HCT116 (cell line): ENCODE data around the gene PLD1. TPM values are rescaled to one million over a fixed set of nuclear protein-coding genes. Genes with fewer than 3 reads are reported as not detected.

Experiments
- ATAC-seq: fragments of 200-7000 bp; cut with Tn5 transposase; 2 replicates; pipeline ENCODE4 v1.9.1; 2020; ENCODE audit warnings: mild to moderate bottlenecking, moderate library complexity
- BruUV-seq: library from RNA; stranded (reverse); fragments of 400-500 nt; replicated peaks from 2 replicates; lab custom pipeline; 2021; lab: Mats Ljungman, UMichigan
- CTCF ChIA-PET: fragments of 300-600 bp; sonication (Branson Sonifier 250); formaldehyde crosslinking; loops from one replicate; lab custom pipeline; 2021; ENCODE audit warnings: antibody characterized with exemption; lab: Charles Lee
- POLR2A ChIA-PET: fragments of 300-600, 350-600 bp; sonication (Branson Sonifier 250); formaldehyde crosslinking; loops from one replicate; lab custom pipeline; 2021; ENCODE audit warnings: antibody characterized with exemption; lab: Charles Lee
- RAD21 ChIA-PET, 2 experiments: fragments of 300-600 bp; sonication (Branson Sonifier 250); formaldehyde crosslinking; loops; one replicate each; lab custom pipeline; 2023; ENCODE audit warnings: low total read pairs in 2 of 2; ENCODE audit not compliant: uncharacterized antibody in 2 of 2, unreplicated experiment in 2 of 2, low non-redundant PET in 1 of 2; lab: Charles Lee
- DNase-seq: peaks from one replicate; pipeline ENCODE4 v3.0.0-alpha.2; 2010; ENCODE audit warnings: low read depth, low spot score
- H2AFZ ChIP-seq: fragments of 200-600 bp; shearing (Covaris generic), sonication (generic); 2 replicates; pipeline ENCODE4 v1.6.1; 2017; ENCODE audit warnings: low read depth, mixed run types, mixed read lengths, antibody characterized with exemption, low read length; ENCODE audit not compliant: poor library complexity, severe bottlenecking
- H3K27ac ChIP-seq: 2 replicates; pipeline ENCODE4 v1.5.1; 2012; ENCODE audit warnings: low read depth, low read length
- H3K27me3 ChIP-seq: fragments of 200-600 bp; sonication (generic); 2 replicates; pipeline ENCODE4 v1.6.1; 2016; ENCODE audit warnings: mixed run types, low read length, mixed read lengths; ENCODE audit not compliant: insufficient read depth
- H3K36me3 ChIP-seq, 2 experiments: fragments of 200-500 bp in 1 of 2; fragments of 200-600 bp in 1 of 2; sonication (Bioruptor generic) in 1 of 2; sonication (generic) in 1 of 2; 2 replicates each; pipeline versions ENCODE4 v1.5.1 to v1.6.1; 2014 to 2016; ENCODE audit warnings: low read length in 2 of 2, inconsistent platforms in 1 of 2, mixed read lengths in 1 of 2, mixed run types in 1 of 2; ENCODE audit not compliant: insufficient read depth in 2 of 2, control insufficient read depth in 1 of 2
- H3K4me1 ChIP-seq, 2 experiments: fragments of 200-600 bp in 1 of 2; sonication (generic) in 1 of 2; 2 replicates each; pipeline versions ENCODE4 v1.5.1 to v1.6.1; 2012 to 2017; ENCODE audit warnings: low read length in 2 of 2, inconsistent platforms in 1 of 2, mild to moderate bottlenecking in 1 of 2, mixed read lengths in 1 of 2, mixed run types in 1 of 2, moderate library complexity in 1 of 2; ENCODE audit not compliant: insufficient read depth in 2 of 2, control insufficient read depth in 1 of 2
- H3K4me2 ChIP-seq: fragments of 200-600 bp; sonication (generic); 2 replicates; pipeline ENCODE4 v1.6.1; 2017; ENCODE audit warnings: mixed run types, low read length, mixed read lengths
- H3K4me3 ChIP-seq, 2 experiments: fragments of 200-600 bp in 1 of 2; sonication (generic) in 1 of 2; replicated peaks in 1 of 2; 2 replicates each; pipeline ENCODE4 v1.5.1; 2011 to 2016; ENCODE audit warnings: low read length in 2 of 2, control low read depth in 1 of 2, low read depth in 1 of 2, mild to moderate bottlenecking in 1 of 2, mixed read lengths in 1 of 2, mixed run types in 1 of 2
- H3K79me2 ChIP-seq: fragments of 200-600 bp; sonication (generic); 2 replicates; pipeline ENCODE4 v1.6.1; 2017; ENCODE audit warnings: mild to moderate bottlenecking, mixed run types, low read length, moderate library complexity, mixed read lengths; ENCODE audit not compliant: insufficient read depth
- H3K9ac ChIP-seq: fragments of 200-600 bp; sonication (generic); 2 replicates; pipeline ENCODE4 v1.6.1; 2016; ENCODE audit warnings: low read length, mixed read lengths
- H3K9me2 ChIP-seq: fragments of 200-600 bp; sonication (generic), shearing (Covaris generic); 2 replicates; pipeline ENCODE4 v1.6.1; 2017; ENCODE audit warnings: mixed run types, mild to moderate bottlenecking, moderate library complexity; ENCODE audit not compliant: insufficient read depth
- H3K9me3 ChIP-seq, 2 experiments: fragments of 200-500 bp in 1 of 2; fragments of 200-600 bp in 1 of 2; sonication (Bioruptor generic) in 1 of 2; sonication (generic) in 1 of 2; 2 replicates each; pipeline ENCODE4 v1.6.1; 2014 to 2017; ENCODE audit warnings: low read length in 2 of 2, mixed read lengths in 2 of 2, inconsistent platforms in 1 of 2, low read depth in 1 of 2, mild to moderate bottlenecking in 1 of 2, mixed run types in 1 of 2, moderate library complexity in 1 of 2; ENCODE audit not compliant: control insufficient read depth in 1 of 2, insufficient read depth in 1 of 2
- H4K20me1 ChIP-seq: fragments of 200-600 bp; sonication (generic), shearing (Covaris generic); 2 replicates; pipeline ENCODE4 v1.6.1; 2017; ENCODE audit warnings: mixed run types, mild to moderate bottlenecking, moderate library complexity; ENCODE audit not compliant: insufficient read depth
- ATF3 ChIP-seq: IDR thresholded peaks from 2 replicates; pipeline ENCODE4 v1.6.1; 2012
- CBX3 ChIP-seq: IDR thresholded peaks from 2 replicates; pipeline ENCODE4 v1.6.1; 2012; ENCODE audit warnings: low read depth
- CEBPB ChIP-seq: IDR thresholded peaks from 2 replicates; pipeline ENCODE4 v1.6.1; 2012; ENCODE audit warnings: low read depth
- CTCF ChIP-seq, 3 experiments: fragments of 200-600 bp in 1 of 3; sonication (generic) in 1 of 3; IDR thresholded peaks in 2 of 3; conservative IDR thresholded peaks in 1 of 3; 2 replicates each; pipeline ENCODE4 v1.5.1; 2012 to 2017; ENCODE audit warnings: low read depth in 2 of 3, low read length in 2 of 3, antibody characterized with exemption in 1 of 3, borderline replicate concordance in 1 of 3, control low read depth in 1 of 3, mild to moderate bottlenecking in 1 of 3, mixed read lengths in 1 of 3, mixed run types in 1 of 3, moderate library complexity in 1 of 3; ENCODE audit not compliant: insufficient read depth in 1 of 3
- EGR1 ChIP-seq: IDR thresholded peaks from 2 replicates; pipeline ENCODE4 v1.6.1; 2012; ENCODE audit warnings: low read depth
- ELF1 ChIP-seq: IDR thresholded peaks from 2 replicates; pipeline ENCODE4 v1.6.1; 2012; ENCODE audit warnings: low read depth, borderline replicate concordance
- EZH2phosphoT487 ChIP-seq: fragments of 200-600 bp; IDR thresholded peaks from 2 replicates; pipeline ENCODE4 v1.6.1; 2018; ENCODE audit warnings: antibody characterized with exemption, borderline replicate concordance
- JUND ChIP-seq: IDR thresholded peaks from 2 replicates; pipeline ENCODE4 v1.6.1; 2012
- MAX ChIP-seq: IDR thresholded peaks from 2 replicates; pipeline ENCODE4 v1.6.1; 2012
- POLR2A ChIP-seq: IDR thresholded peaks from 2 replicates; pipeline ENCODE4 v1.7.0; 2011; ENCODE audit warnings: borderline replicate concordance; ENCODE audit not compliant: insufficient read depth, insufficient read length; ENCODE audit errors: extremely low read depth
- POLR2AphosphoS5 ChIP-seq: IDR thresholded peaks from 2 replicates; pipeline ENCODE4 v1.6.1; 2011; ENCODE audit warnings: mild to moderate bottlenecking, low read depth, low read length, moderate library complexity
- RAD21 ChIP-seq: IDR thresholded peaks from 2 replicates; pipeline ENCODE4 v1.6.1; 2012; ENCODE audit warnings: low read depth, mild to moderate bottlenecking
- REST ChIP-seq: IDR thresholded peaks from 2 replicates; pipeline ENCODE4 v1.6.1; 2012; ENCODE audit warnings: low read depth
- SIN3A ChIP-seq: IDR thresholded peaks from 2 replicates; pipeline ENCODE4 v1.6.1; 2012; ENCODE audit warnings: low read depth
- SP1 ChIP-seq: IDR thresholded peaks from 2 replicates; pipeline ENCODE4 v1.6.1; 2012; ENCODE audit warnings: low read depth
- SRF ChIP-seq: IDR thresholded peaks from 2 replicates; pipeline ENCODE4 v1.6.1; 2012; ENCODE audit warnings: low read depth
- ZNF274 ChIP-seq: fragments of 200-500 bp; sonication (Bioruptor generic); IDR thresholded peaks from 2 replicates; pipeline ENCODE4 v1.6.1; 2014; ENCODE audit warnings: mild to moderate bottlenecking, low read depth, low read length, inconsistent platforms
- intact Hi-C: fragments of 100-400 bp; cut with micrococcal nuclease; formaldehyde crosslinking; loops from 2 replicates; pipeline ENCODE4 v1.10.0; 2022
- total RNA-seq: library from RNA; stranded (reverse); gene quantifications from one replicate; pipeline ENCODE4 v1.2.1, GENCODE V29; 2021; ENCODE audit not compliant: unreplicated experiment

The PLD1 gene
- total RNA-seq, 1 experiment from 2014 or later = 8.4 TPM

- TF ChIP-seq ELF1 = no peak
- no peak for TF ChIP-seq EGR1
- TF ChIP-seq CTCF (IDR thresholded peaks at IDR 0.05 in 2 of 3, conservative IDR thresholded peaks at IDR 0.05 in 1 of 3; ENCODE audit: borderline replicate concordance in 1 of 3, insufficient read depth in 1 of 3, low read depth in 2 of 3, low read length in 2 of 3) = no peak
- no peak for TF ChIP-seq POLR2A
- no peak for TF ChIP-seq CBX3
- no peak for TF ChIP-seq RAD21
These were observed 37.4 kb upstream of the PLD1 start (continued) for GRCh38 chr3:171847595-171848259.

- no peak overlapping the region for H3K27ac ChIP-seq
- POLR2A ChIA-PET = no interaction called here
- H3K4me3 ChIP-seq = no peak overlapping the region
- RAD21 ChIA-PET = no interaction called here
- H3K27me3 ChIP-seq = no peaks in the 10 kb centered on the region
- H3K36me3 ChIP-seq = no peaks in the 10 kb centered on the region
- no peaks in the 10 kb centered on the region for H3K79me2 ChIP-seq
- CTCF ChIA-PET = no interaction called here
- TF ChIP-seq POLR2A (no peak), EZH2phosphoT487 (no peak), SIN3A (no peak), SRF (no peak), EGR1 (no peak), JUND (no peak), ATF3 (no peak), CEBPB (no peak), ZNF274 (no peak), CBX3 (no peak), MAX (no peak), REST (no peak), SP1 (no peak), CTCF (IDR thresholded peaks at IDR 0.05 in 2 of 3, conservative IDR thresholded peaks at IDR 0.05 in 1 of 3; ENCODE audit: borderline replicate concordance in 1 of 3, insufficient read depth in 1 of 3, low read depth in 2 of 3, low read length in 2 of 3) (no peak), POLR2AphosphoS5 (no peak)
- no peak for ATAC-seq
- H2AFZ ChIP-seq = no peak overlapping the region
- no peak overlapping the region for H3K9ac ChIP-seq
- no peak overlapping the region for H3K4me2 ChIP-seq
- no peaks in the 10 kb centered on the region; the same call in 1 of the 2 replicates for H3K9me2 ChIP-seq
- DNase-seq = no peak
- no TSS peak for BruUV-seq
- no peaks in the 10 kb centered on the region for H3K9me3 ChIP-seq
- H3K4me1 ChIP-seq = peaks cover 0 to 6% of the 10 kb centered on the region in 2 experiments; a peak in 1 of 4 replicates
- no peaks in the 10 kb centered on the region for H4K20me1 ChIP-seq
- intact Hi-C loops = no loop called here
These were observed 36.9 kb upstream of the PLD1 start for GRCh38 chr3:171847133-171847532.
